HEK293 (cell line): ENCODE data around the gene NRG2.

ENCODE experiments used
- CTCF ChIA-PET: fragments of 350-600 bp; formaldehyde crosslinking; extraction: SDS; loops from one replicate; lab custom pipeline; 2021; ENCODE audit warnings: antibody characterized with exemption; lab: Yijun Ruan, JAX
- POLR2A ChIA-PET: fragments of 300-600 bp; formaldehyde crosslinking; extraction: SDS; loops from one replicate; lab custom pipeline; 2020; ENCODE audit warnings: antibody characterized with exemption, inconsistent platforms; lab: Yijun Ruan, JAX
- H3K27ac ChIP-seq: fragments of 200-500 bp; sonication (Bioruptor generic); 2 replicates; pipeline ENCODE4 v1.5.1; 2014; ENCODE audit warnings: low read depth, low read length, control low read depth, inconsistent platforms; ENCODE audit errors: extremely low read depth
- H3K36me3 ChIP-seq, 2 experiments: fragments of 200-500 bp in 1 of 2; sonication (Bioruptor generic) in 1 of 2; 1 replicate in 1 of 2; 2 replicates in 1 of 2; pipeline ENCODE4 v1.5.1; 2014 to 2017; ENCODE audit warnings: inconsistent platforms in 2 of 2, low read length in 2 of 2; ENCODE audit not compliant: control insufficient read depth in 2 of 2, insufficient read depth in 1 of 2
- H3K4me1 ChIP-seq: fragments of 200-500 bp; sonication (Bioruptor generic); 2 replicates; pipeline ENCODE4 v1.5.1; 2014; ENCODE audit warnings: mild to moderate bottlenecking, low read length, inconsistent platforms; ENCODE audit not compliant: control insufficient read depth, insufficient read depth
- H3K4me3 ChIP-seq: 2 replicates; pipeline ENCODE4 v1.5.1; 2011; ENCODE audit warnings: low read depth, mild to moderate bottlenecking, control low read depth, low read length, moderate library complexity
- H3K9me3 ChIP-seq: fragments of 200-500 bp; sonication (Bioruptor generic); 2 replicates; pipeline ENCODE4 v1.5.1; 2014; ENCODE audit warnings: low read depth, low read length, inconsistent platforms; ENCODE audit not compliant: control insufficient read depth, insufficient read depth
- AEBP2 ChIP-seq: fragments of 450-650 bp; formaldehyde crosslinking; IDR thresholded peaks from 2 replicates; pipeline ENCODE4 v1.5.1; 2016; ENCODE audit warnings: missing biosample characterization, missing genetic modification characterization, borderline replicate concordance
- GLIS2 ChIP-seq: fragments of 450-650 bp; formaldehyde crosslinking; IDR thresholded peaks from 2 replicates; pipeline ENCODE4 v1.5.1; 2016; ENCODE audit warnings: missing biosample characterization, missing genetic modification characterization
- HOXD13 ChIP-seq: sonication (generic); formaldehyde crosslinking; IDR thresholded peaks from 2 replicates; pipeline ENCODE4 v1.8.0; 2022; ENCODE audit warnings: missing genetic modification reagents, borderline replicate concordance
- PBX3 ChIP-seq: sonication (generic); formaldehyde crosslinking; IDR thresholded peaks from 2 replicates; pipeline ENCODE4 v1.8.1; 2022; ENCODE audit warnings: mild to moderate bottlenecking, moderate library complexity, missing genetic modification reagents
- PRDM2 ChIP-seq: fragments of 450-650 bp; formaldehyde crosslinking; IDR thresholded peaks from 2 replicates; pipeline ENCODE4 v1.5.1; 2016; ENCODE audit warnings: missing biosample characterization, missing genetic modification characterization, borderline replicate concordance
- REPIN1 ChIP-seq: fragments of 450-650 bp; formaldehyde crosslinking; IDR thresholded peaks from 2 replicates; pipeline ENCODE4 v1.5.1; 2017; ENCODE audit warnings: missing biosample characterization, missing genetic modification characterization, low read depth
- WT1 ChIP-seq: fragments of 450-650 bp; formaldehyde crosslinking; IDR thresholded peaks from 2 replicates; pipeline ENCODE4 v1.5.1; 2016; ENCODE audit warnings: missing biosample characterization, missing genetic modification characterization
- YY1 ChIP-seq: fragments of 450-650 bp; formaldehyde crosslinking; IDR thresholded peaks from 2 replicates; pipeline ENCODE4 v1.5.1; 2018; ENCODE audit warnings: missing biosample characterization, missing genetic modification characterization
- ZBTB21 ChIP-seq: fragments of 450-650 bp; formaldehyde crosslinking; IDR thresholded peaks from 2 replicates; pipeline ENCODE4 v1.5.1; 2017; ENCODE audit warnings: missing biosample characterization, missing genetic modification characterization
- ZBTB44 ChIP-seq: fragments of 450-650 bp; IDR thresholded peaks from 2 replicates; pipeline ENCODE4 v1.5.1; 2018; ENCODE audit warnings: missing biosample characterization, mild to moderate bottlenecking, missing genetic modification characterization
- ZEB2 ChIP-seq: fragments of 450-650 bp; formaldehyde crosslinking; IDR thresholded peaks from 2 replicates; pipeline ENCODE4 v1.5.1; 2016; ENCODE audit warnings: missing biosample characterization, missing genetic modification characterization
- ZNF19 ChIP-seq: fragments of 450-650 bp; formaldehyde crosslinking; IDR thresholded peaks from 2 replicates; pipeline ENCODE4; 2016; ENCODE audit warnings: missing biosample characterization, missing genetic modification characterization, low read depth
- ZNF366 ChIP-seq: fragments of 450-650 bp; formaldehyde crosslinking; conservative IDR thresholded peaks from 2 replicates; pipeline ENCODE4 v1.5.1; 2016; ENCODE audit warnings: missing biosample characterization, missing genetic modification characterization
- ZNF404 ChIP-seq: fragments of 450-650 bp; formaldehyde crosslinking; IDR thresholded peaks from 2 replicates; pipeline ENCODE4 v1.5.1; 2017; ENCODE audit warnings: missing biosample characterization, missing genetic modification characterization
- ZNF514 ChIP-seq: fragments of 450-650 bp; formaldehyde crosslinking; IDR thresholded peaks from 2 replicates; pipeline ENCODE4 v1.5.1; 2016; ENCODE audit warnings: missing biosample characterization, missing genetic modification characterization
- ZNF571 ChIP-seq: fragments of 450-650 bp; formaldehyde crosslinking; IDR thresholded peaks from 2 replicates; pipeline ENCODE4 v1.5.0; 2017; ENCODE audit warnings: missing biosample characterization, missing genetic modification characterization
- ZNF707 ChIP-seq: fragments of 450-650 bp; formaldehyde crosslinking; IDR thresholded peaks from 2 replicates; pipeline ENCODE4 v1.5.1; 2016; ENCODE audit warnings: missing biosample characterization, missing genetic modification characterization
- ZNF791 ChIP-seq: fragments of 450-650 bp; formaldehyde crosslinking; IDR thresholded peaks from 2 replicates; pipeline ENCODE4 v1.5.1; 2016; ENCODE audit warnings: missing biosample characterization, missing genetic modification characterization
- ZNF830 ChIP-seq: fragments of 450-650 bp; IDR thresholded peaks from 2 replicates; pipeline ENCODE4 v1.5.0; 2018; ENCODE audit warnings: missing biosample characterization, missing genetic modification characterization, low read depth, mild to moderate bottlenecking, moderate library complexity

Gene NRG2

GRCh38 chr5:139895647-139896046, 147.5 kb downstream of the NRG2 start:
- Histone ChIP-seq H3K27ac (no peak overlapping the region), H3K9me3 (no peaks in the 10 kb centered on the region), H3K4me1 (no peaks in the 10 kb centered on the region), H3K36me3 (no peaks in the 10 kb centered on the region), H3K4me3 (no peak overlapping the region)
- ChIA-PET POLR2A (no interaction called here), CTCF (interaction anchor here (0.9 to 1.3 kb wide), 2 partner anchors 10 to 32 kb away, joined by 3 read pairs; no protein-coding TSS in a partner anchor)
- no peak for TF ChIP-seq ZEB2 (tag by site-specific recombination)
- no peak for TF ChIP-seq HOXD13 (CRISPR knock-in tag)
- no peak for TF ChIP-seq YY1
- TF ChIP-seq ZBTB21 (tag by site-specific recombination), result no peak
- no peak for TF ChIP-seq PBX3 (CRISPR knock-in tag)
- no peak for TF ChIP-seq ZBTB44
- no peak for TF ChIP-seq ZNF366 (tag by site-specific recombination)
- TF ChIP-seq ZNF830, result no peak
- TF ChIP-seq ZNF404, result no peak
- TF ChIP-seq ZNF19 (tag by site-specific recombination), result no peak
- TF ChIP-seq ZNF514, result no peak
- no peak for TF ChIP-seq ZNF571 (tag by site-specific recombination)
- no peak for TF ChIP-seq ZNF791
- no peak for TF ChIP-seq ZNF707
- TF ChIP-seq GLIS2 (tag by site-specific recombination), result no peak
- no peak for TF ChIP-seq WT1
- no peak for TF ChIP-seq AEBP2 (tag by site-specific recombination)
- TF ChIP-seq REPIN1 (tag by site-specific recombination), result no peak
- TF ChIP-seq PRDM2 (tag by site-specific recombination), result no peak
